Stimulated activated CD4-positive, alpha-beta T cell treated with anti-CD3 and anti-CD28 coated beads, TNF-alpha, amount 100 ng/mL, for 1 hour (primary cell): ENCODE data around the gene FLAD1.
A peak's percentile ranks its signal among the peaks of the same experiment; 100 is the strongest.

Experiments used
- DNase-seq, 3 donors: peaks; one replicate each; pipeline ENCODE4 v3.0.0-alpha.2; 2020; ENCODE audit warnings: low read depth in 3 of 3, low spot score in 1 of 3

FLAD1 gene

DNA sequence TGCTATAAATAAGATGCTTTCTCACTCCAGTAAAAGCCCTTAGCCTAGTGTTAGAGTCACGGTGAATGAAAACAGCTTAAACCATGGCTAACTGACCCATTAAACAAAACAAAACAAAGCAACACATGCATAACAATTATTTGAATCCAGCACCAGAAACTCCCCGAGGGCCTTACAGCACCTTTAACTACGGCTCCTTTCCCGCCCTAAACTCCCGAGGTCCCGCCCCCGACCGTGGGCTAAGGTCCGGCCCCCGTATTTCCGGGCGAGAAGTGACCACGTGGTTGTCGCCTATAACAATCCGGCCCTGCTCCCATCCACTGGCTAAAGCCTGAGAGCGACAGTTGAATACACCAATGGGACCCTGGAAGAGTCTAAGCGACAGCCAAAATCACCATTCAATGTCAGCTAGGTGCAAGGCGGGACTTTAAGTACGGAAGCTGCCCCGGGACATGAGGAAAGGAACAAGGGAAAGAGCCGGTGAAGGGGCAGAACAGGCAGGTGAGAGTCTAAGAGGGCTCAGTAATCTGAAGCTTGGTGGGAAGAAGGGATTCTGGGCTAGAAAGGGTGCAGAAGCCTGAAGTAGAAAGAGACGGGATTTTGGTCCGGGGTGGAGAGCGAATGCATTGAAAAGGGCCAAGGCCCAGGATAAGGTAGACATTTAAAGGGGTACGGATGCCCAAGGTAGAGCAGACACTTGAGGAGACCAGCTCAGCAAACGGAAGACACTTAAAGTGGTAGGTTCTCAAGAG lies at the start of gene FLAD1:
TSS of gene FLAD1 (plus strand) at position 448 of the 752 bp plus-strand sequence. CDS start 351 bp downstream, outside the sequence.
- DNase-seq, result peak; percentile 84 to 92 (median 87)

DNA sequence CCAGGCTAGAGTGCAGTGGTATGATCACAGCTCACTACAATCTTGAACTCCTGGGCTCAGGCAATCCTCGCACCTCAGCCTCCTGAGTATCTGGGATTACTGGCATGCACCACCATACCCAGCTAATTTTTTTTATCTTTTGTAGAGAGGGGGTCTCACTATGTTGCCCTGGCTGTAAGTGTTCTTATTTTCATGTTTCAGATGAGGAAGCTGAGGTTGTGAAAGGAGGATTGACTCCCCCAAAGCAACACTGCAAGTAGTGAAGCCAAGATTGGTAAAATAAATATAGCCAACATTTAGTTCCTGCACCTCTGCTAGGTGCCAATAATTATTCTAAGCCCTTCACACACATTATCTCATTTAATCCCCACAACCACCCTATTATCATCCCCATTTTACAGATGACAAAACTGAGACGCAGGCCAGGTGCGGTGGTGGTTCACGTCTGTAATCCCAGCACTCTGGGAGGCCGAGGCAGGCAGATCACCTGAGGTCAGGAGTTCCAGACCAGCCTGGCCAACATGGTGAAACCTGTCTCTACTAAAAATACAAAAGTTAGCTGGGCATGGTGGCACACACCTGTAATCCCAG lies 48.7 kb upstream of the FLAD1 start:
- DNase-seq, result no peak

DNA sequence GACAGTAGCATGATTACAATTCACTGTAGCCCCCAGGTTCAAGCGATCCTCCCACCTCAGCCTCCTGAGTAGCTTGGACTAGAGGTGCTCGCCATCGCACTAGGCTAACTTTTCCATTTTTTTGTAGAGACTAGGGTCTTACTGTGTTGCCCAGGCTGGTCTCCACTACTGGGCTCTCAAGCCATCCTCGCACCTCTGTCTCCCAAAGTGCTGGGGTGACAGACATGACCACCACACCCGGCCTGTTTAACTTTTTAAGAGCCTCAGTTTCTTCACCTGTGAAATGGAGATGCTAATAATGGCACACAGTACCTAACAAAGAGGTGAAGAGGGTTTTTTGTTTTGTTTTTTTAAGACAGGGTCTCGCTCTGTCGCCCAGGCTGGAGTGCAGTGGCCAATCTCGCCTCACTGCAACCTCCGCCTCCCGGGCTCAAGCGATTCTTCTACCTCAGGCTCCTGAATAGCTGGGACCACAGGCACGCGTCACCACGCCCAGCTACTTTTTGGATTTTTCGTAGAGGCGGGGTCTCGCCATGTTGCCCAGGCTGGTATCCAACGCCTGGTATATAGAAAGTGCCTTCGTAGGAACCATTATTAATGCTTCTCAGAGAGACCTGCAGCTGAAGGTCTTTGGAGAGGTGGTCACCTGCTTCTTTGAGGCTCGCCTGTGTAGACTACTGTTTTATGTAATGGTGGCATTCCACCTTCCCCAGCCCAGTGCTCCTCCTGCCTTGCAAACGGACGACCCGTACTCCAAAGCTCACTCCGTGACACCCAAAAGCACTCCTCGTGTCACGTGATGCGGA lies 47.2 kb upstream of the FLAD1 start:
- DNase-seq, result no peak

DNA sequence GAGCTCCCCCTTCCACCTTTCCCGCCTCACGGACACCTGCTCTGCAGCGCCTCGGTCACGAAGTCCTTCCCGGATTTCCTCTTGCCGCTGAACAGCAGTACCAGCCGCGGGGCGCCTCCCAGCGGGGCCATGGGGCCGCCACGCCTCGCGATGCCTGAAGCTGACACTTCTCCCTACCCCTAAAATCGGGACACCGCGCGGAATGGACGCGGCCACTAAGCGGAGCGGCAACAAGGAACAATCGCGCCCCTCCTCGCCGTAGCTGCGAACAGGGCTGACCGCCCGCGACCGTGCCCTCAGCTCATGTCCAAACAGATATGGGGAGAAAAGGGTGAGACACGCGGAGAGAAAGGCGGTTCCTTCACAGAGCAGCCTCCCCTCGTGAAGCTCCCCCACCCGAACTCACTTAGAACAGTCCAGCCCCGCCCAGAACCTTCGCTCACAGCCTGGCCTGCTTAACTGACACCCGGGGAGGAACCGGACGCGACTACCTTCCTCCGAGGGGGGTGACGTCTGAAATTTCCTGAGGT lies 46.5 kb upstream of the FLAD1 start, which contains the start of gene PMVK:
TSS of gene PMVK (minus strand) at position 165 of the 530 bp plus-strand sequence. CDS start at position 131, 34 bp downstream.
- DNase-seq, result peak; percentile 83 to 89 (median 85)

DNA sequence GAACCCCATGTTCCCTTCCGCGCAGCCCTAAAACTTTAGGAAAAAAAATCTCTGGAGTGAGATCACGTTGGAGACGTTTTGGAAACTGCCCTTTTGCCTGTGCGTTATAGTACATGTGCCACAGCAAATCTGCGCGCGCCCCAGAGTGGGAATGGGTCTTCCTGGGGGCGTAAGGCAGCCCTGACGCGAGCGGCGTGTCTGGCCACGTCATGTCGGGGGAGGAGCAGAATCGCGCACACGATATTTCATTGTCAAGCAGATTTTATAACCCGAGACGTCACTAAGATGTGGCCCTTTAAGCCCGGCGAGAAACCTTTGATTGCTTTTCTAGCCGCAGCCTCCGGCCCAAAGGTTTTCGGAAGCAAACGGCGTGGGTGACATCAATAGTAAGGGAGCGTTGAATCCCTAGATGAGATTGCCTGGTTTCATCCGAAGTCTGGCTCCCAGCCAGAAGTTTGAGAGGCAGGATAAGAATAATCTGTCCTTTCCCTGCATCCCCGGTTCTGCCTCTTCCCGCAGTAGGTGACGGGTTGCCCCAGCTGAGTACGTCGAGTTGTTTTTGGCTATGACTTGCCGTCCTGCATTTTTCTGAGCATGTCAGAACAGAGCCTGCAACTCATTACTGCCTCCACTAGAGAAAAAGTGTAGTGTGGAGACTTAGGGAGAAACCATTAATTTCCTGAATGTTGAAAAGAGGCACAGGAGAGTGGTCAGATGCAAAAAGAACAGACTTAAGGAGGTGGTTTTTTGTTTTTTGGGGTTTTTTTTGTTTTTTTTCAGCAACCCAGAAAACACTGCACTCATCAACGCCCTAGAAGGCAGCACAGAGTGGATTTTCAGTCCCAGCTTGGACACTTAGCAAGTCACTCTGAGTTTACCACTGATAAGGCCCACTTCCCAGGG lies 45.8 kb upstream of the FLAD1 start:
- DNase-seq, result peak; percentile 64 to 73 (median 69)

GRCh38 chr1:154937988-154938386 lies 45.2 kb upstream of the FLAD1 start:
- no peak for DNase-seq

- no peak for DNase-seq
Measured at GRCh38 chr1:154938604-154939399, 44.3 kb upstream of the FLAD1 start.

- DNase-seq, result no peak
Measured at GRCh38 chr1:154940213-154940560, 43.0 kb upstream of the FLAD1 start.

DNA sequence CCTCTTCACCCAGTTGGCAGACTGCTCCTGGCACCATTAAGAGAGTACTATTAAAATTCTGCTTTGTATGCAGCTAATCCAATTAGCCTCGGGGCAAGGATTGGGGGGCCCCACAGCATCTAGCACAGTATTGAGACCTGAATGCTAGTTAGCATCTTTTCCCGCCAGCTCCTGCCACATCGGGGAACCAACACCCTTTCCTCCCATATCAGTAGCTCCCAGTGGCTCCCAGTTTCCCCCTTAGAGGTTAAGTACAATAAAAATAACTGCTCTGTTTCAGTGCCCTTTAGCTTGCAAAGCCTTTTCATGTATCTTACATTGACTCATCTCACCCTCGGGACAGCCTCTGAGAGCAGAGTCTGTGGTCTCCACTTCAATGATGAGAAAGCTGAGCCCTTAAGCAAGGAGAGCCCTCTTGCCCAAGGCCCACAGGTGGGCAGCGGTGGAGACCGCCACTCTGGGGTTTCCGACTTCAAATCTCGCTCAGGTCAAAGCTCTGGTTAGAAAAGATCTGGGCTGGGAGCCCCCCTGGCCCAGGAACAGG lies 42.4 kb upstream of the FLAD1 start:
- DNase-seq, result no peak

GRCh38 chr1:154941333-154942013 lies 41.7 kb upstream of the FLAD1 start:
- no peak for DNase-seq

DNA sequence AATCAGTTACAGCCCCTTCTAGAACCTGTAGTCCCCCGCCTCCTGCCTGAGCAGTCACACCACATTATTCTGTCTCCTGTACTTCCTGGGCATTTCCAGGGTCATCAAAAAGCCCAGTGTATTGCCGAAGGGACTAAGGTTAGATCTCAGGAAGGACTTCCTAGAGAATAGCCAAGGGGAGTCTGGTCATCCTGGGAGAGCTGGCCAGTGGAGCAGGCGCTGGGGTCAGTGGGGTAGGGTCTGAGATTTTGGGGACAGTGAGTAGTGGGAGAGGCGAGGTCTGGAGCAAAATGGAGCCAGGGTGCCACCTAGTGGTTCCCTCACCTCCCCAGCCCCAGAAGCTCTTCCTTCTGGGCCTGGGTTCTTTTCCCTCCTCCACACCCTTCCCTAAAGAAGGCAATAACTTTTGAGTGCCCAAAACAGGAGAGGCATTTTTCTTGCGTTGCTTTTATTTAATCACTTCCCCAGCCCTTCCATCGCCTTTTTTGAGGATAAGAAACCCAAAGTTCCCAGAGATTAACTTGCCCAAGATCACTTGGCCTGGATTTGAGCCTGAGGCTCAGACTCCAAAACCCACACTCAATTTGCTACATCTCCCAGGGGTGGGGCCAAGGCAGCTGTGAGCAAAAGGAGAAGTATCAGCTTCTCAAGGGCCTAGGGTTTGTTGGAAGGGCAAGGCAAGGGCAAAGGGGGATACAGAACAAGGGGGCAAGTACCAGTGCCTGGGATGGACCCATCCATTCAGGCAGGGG lies 39.3 kb upstream of the FLAD1 start:
- DNase-seq, result no peak

GRCh38 chr1:154944401-154945159 lies 38.6 kb upstream of the FLAD1 start:
- DNase-seq, result no peak

DNA sequence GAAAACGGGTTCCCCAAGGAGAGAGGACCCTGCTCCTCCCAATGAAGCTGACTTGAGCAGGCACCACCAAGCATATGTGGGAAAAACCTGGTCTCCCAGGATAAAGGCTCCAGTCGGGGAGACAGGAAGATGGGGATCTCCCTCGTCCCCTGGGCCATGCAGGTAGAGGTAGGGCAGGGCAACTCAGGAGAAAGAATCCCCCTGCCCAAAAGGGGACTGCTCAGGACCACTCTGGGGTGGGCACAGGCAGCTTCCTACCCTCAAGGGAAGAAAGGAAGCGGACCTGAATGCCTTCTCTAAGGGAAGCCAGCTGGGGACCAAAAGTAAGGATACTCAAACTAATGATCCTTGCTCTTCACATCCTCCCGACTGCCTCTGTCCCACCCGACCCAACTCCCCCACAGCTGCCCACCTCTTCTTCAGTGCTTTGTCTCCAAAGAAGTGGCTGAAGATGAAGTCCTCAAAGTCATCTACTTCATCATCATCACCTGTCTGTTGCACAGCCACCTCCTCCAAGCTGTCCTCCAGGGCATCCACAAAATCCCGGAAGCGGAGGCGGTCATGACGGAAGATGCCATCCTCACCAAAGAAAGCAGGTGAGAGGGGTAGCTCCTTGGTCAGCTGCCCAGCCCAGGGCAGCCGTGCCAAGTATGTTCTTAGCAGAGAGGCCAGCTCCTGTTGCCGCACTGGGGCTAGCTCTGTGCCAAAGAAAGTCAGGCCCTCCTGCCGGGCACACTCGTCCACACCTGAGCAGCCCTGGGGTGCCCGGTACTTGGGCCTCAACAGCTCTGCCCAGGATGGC lies 37.8 kb upstream of the FLAD1 start:
- DNase-seq, result no peak

DNA sequence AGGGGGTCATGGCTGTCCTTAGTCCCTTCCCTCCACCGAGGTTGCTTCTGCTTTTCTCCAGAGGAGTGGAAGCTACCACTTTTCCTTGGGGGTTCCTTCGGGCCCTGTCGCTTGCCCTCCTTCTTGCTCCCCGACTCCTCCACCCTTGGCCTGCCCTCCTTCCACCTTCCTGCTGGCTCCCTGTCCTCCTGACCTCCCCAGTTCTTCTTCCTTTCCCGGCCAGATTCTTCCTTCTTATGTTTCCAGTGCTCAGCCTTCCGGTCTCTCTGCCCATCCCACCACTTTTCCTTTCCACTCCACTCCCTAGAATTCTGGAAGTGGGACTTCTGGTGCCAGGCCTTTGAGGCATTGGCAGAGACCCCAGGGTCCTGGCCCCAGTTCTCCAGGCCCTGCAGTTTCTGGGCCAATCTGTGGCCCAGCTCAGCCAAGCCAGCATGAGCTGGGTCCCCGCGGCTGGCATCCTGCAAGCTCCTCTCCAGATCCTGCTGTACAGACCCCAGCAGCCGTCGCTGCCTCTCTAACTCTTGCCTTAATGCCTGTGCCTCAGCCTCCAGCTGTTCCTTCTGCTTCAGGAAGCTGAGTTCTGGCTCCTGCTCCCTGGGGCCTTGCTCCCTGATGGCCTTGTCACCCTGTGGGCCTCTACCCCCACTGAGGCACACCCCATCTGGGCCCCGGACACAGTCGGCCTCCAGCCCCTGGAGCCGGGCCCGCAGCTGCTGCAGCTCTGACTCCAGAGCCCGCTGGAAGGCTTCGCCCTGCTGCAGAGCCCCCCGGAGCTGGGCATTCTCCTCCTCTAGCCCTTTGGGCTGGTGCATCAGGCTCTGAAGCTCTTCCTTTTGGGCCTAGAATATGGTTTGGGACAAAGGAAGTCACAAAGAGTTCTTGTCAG lies 36.9 kb upstream of the FLAD1 start:
- no peak for DNase-seq

GRCh38 chr1:154948079-154948478 lies 35.1 kb upstream of the FLAD1 start:
- no peak for DNase-seq
